Activated naive CD4-positive, alpha-beta T cell treated with anti-CD3 and anti-CD28 coated beads for 36 hours (primary cell): Measurements from ENCODE around the gene ACAA1. TPM values are rescaled to one million over a fixed set of nuclear protein-coding genes. Genes with fewer than 3 reads are reported as not detected.

Source experiments
- CTCF ChIA-PET: fragments of 350-600 bp; sonication (Branson Sonifier 250); formaldehyde crosslinking; loops from one replicate; lab custom pipeline; 2021; ENCODE audit warnings: antibody characterized with exemption; lab: Charles Lee
- DNase-seq: peaks from one replicate; pipeline ENCODE4 v3.0.0-alpha.2; 2020
- H3K27ac Mint-ChIP-seq: one replicate; pipeline ENCODE4 v1.8.0; 2021; ENCODE audit warnings: mild to moderate bottlenecking, mixed read lengths
- H3K27me3 Mint-ChIP-seq: one replicate; pipeline ENCODE4 v1.8.0; 2021; ENCODE audit warnings: low read depth, mixed read lengths
- H3K36me3 Mint-ChIP-seq: one replicate; pipeline ENCODE4 v1.8.0; 2021; ENCODE audit warnings: low read depth, mixed read lengths
- H3K4me1 Mint-ChIP-seq: one replicate; pipeline ENCODE4 v1.8.0; 2021; ENCODE audit warnings: low read depth, mixed read lengths
- H3K4me3 Mint-ChIP-seq: one replicate; pipeline ENCODE4 v1.8.0; 2021; ENCODE audit warnings: mild to moderate bottlenecking, moderate library complexity, mixed read lengths
- H3K9me3 Mint-ChIP-seq: one replicate; pipeline ENCODE4 v1.8.0; 2021; ENCODE audit warnings: mixed read lengths
- intact Hi-C: fragments of 100-400 bp; cut with micrococcal nuclease; formaldehyde crosslinking; loops from one replicate; pipeline ENCODE4 v1.15.1; 2023
- total RNA-seq, 2 experiments: library from RNA; stranded (reverse); gene quantifications; one replicate each; pipeline ENCODE4 v1.2.3, GENCODE V29; 2021

Gene ACAA1
- total RNA-seq, 2 experiments from 2014 or later: 57.5 to 58.7 TPM

GRCh38 chr3:38107911-38108648 lies 28.8 kb downstream of the ACAA1 start:
- Mint-ChIP-seq H3K27ac (no peak overlapping the region), H3K27me3 (no peaks in the 10 kb centered on the region), H3K36me3 (peaks cover 2% of the 10 kb centered on the region), H3K4me1 (no peaks in the 10 kb centered on the region), H3K4me3 (no peak overlapping the region), H3K9me3 (peaks cover 6% of the 10 kb centered on the region)
- intact Hi-C loops: no loop called here
- DNase-seq: no peak
- CTCF ChIA-PET: interaction anchor here (0.9 to 1.0 kb wide), 2 partner anchors 10 to 238 kb away, joined by 3 to 4 read pairs; partner anchors contain the start of gene XYLB

GRCh38 chr3:38105525-38105924 lies 31.4 kb downstream of the ACAA1 start:
- no peak overlapping the region for H3K27ac Mint-ChIP-seq
- peaks cover 2% of the 10 kb centered on the region for H3K36me3 Mint-ChIP-seq
- CTCF ChIA-PET: interaction anchor here (2.1 kb wide), 1 partner anchor 13 kb away, joined by 7 read pairs; no protein-coding TSS in a partner anchor
- peaks cover 6% of the 10 kb centered on the region for H3K9me3 Mint-ChIP-seq
- DNase-seq: no peak
- no peak overlapping the region for H3K4me3 Mint-ChIP-seq
- H3K4me1 Mint-ChIP-seq: no peaks in the 10 kb centered on the region
- intact Hi-C loops: no loop called here
- H3K27me3 Mint-ChIP-seq: no peaks in the 10 kb centered on the region

GRCh38 chr3:38102444-38102814 lies 34.5 kb downstream of the ACAA1 start:
- no peak for DNase-seq
- intact Hi-C loops: no loop called here
- no peaks in the 10 kb centered on the region for H3K27me3 Mint-ChIP-seq
- H3K9me3 Mint-ChIP-seq: peaks cover 6% of the 10 kb centered on the region
- H3K36me3 Mint-ChIP-seq: peaks cover 2% of the 10 kb centered on the region
- H3K4me3 Mint-ChIP-seq: no peak overlapping the region
- CTCF ChIA-PET: interaction anchor here (1.1 kb wide), 1 partner anchor 13 kb away, joined by 3 read pairs; no protein-coding TSS in a partner anchor
- no peaks in the 10 kb centered on the region for H3K4me1 Mint-ChIP-seq
- no peak overlapping the region for H3K27ac Mint-ChIP-seq

- H3K9me3 Mint-ChIP-seq: peaks cover 6% of the 10 kb centered on the region
- intact Hi-C loops: no loop called here
- H3K36me3 Mint-ChIP-seq: peaks cover 2% of the 10 kb centered on the region
- CTCF ChIA-PET: interaction anchor here (1.1 kb wide), 1 partner anchor 14 kb away, joined by 3 read pairs; no protein-coding TSS in a partner anchor
- H3K4me3 Mint-ChIP-seq: no peak overlapping the region
- no peaks in the 10 kb centered on the region for H3K4me1 Mint-ChIP-seq
- no peaks in the 10 kb centered on the region for H3K27me3 Mint-ChIP-seq
- H3K27ac Mint-ChIP-seq: no peak overlapping the region
- no peak for DNase-seq
Measured at GRCh38 chr3:38101811-38102443, 35.0 kb downstream of the ACAA1 start.

GRCh38 chr3:38100498-38100897 lies 36.4 kb downstream of the ACAA1 start:
- peaks cover 3% of the 10 kb centered on the region for H3K9me3 Mint-ChIP-seq
- no peak overlapping the region for H3K4me3 Mint-ChIP-seq
- no peaks in the 10 kb centered on the region for H3K4me1 Mint-ChIP-seq
- H3K27ac Mint-ChIP-seq: no peak overlapping the region
- CTCF ChIA-PET: no interaction called here
- H3K36me3 Mint-ChIP-seq: peaks cover 2% of the 10 kb centered on the region
- intact Hi-C loops: no loop called here
- no peaks in the 10 kb centered on the region for H3K27me3 Mint-ChIP-seq
- no peak for DNase-seq

GRCh38 chr3:38099518-38099917 lies 37.4 kb downstream of the ACAA1 start:
- DNase-seq: no peak
- no peaks in the 10 kb centered on the region for H3K9me3 Mint-ChIP-seq
- H3K36me3 Mint-ChIP-seq: no peaks in the 10 kb centered on the region
- intact Hi-C loops: no loop called here
- H3K4me3 Mint-ChIP-seq: no peak overlapping the region
- no peaks in the 10 kb centered on the region for H3K4me1 Mint-ChIP-seq
- no peak overlapping the region for H3K27ac Mint-ChIP-seq
- CTCF ChIA-PET: no interaction called here
- no peaks in the 10 kb centered on the region for H3K27me3 Mint-ChIP-seq

- no peak for DNase-seq
- CTCF ChIA-PET: no interaction called here
- Mint-ChIP-seq H3K4me1 (no peaks in the 10 kb centered on the region), H3K27ac (no peak overlapping the region), H3K4me3 (no peak overlapping the region), H3K9me3 (no peaks in the 10 kb centered on the region), H3K27me3 (no peaks in the 10 kb centered on the region), H3K36me3 (no peaks in the 10 kb centered on the region)
- intact Hi-C loops: no loop called here
Measured at GRCh38 chr3:38098376-38098723, 38.6 kb downstream of the ACAA1 start.

- no peaks in the 10 kb centered on the region for H3K36me3 Mint-ChIP-seq
- H3K27ac Mint-ChIP-seq: no peak overlapping the region
- CTCF ChIA-PET: no interaction called here
- H3K9me3 Mint-ChIP-seq: no peaks in the 10 kb centered on the region
- no peak for DNase-seq
- H3K27me3 Mint-ChIP-seq: no peaks in the 10 kb centered on the region
- no peaks in the 10 kb centered on the region for H3K4me1 Mint-ChIP-seq
- intact Hi-C loops: no loop called here
- H3K4me3 Mint-ChIP-seq: no peak overlapping the region
Measured at GRCh38 chr3:38097446-38098375, 39.2 kb downstream of the ACAA1 start.

GRCh38 chr3:38095669-38096483 lies 41.1 kb downstream of the ACAA1 start:
- no peak overlapping the region for H3K4me3 Mint-ChIP-seq
- no peaks in the 10 kb centered on the region for H3K36me3 Mint-ChIP-seq
- H3K9me3 Mint-ChIP-seq: no peaks in the 10 kb centered on the region
- no peak for DNase-seq
- H3K27ac Mint-ChIP-seq: no peak overlapping the region
- no peaks in the 10 kb centered on the region for H3K27me3 Mint-ChIP-seq
- H3K4me1 Mint-ChIP-seq: no peaks in the 10 kb centered on the region
- intact Hi-C loops: no loop called here
- CTCF ChIA-PET: no interaction called here

- no peaks in the 10 kb centered on the region for H3K4me1 Mint-ChIP-seq
- no peaks in the 10 kb centered on the region for H3K9me3 Mint-ChIP-seq
- DNase-seq: no peak
- no peak overlapping the region for H3K4me3 Mint-ChIP-seq
- H3K27me3 Mint-ChIP-seq: no peaks in the 10 kb centered on the region
- intact Hi-C loops: no loop called here
- H3K36me3 Mint-ChIP-seq: no peaks in the 10 kb centered on the region
- H3K27ac Mint-ChIP-seq: no peak overlapping the region
- CTCF ChIA-PET: interaction anchor here (1.7 kb wide), 1 partner anchor 23 kb away, joined by 6 read pairs; no protein-coding TSS in a partner anchor
Measured at GRCh38 chr3:38094999-38095398, 41.9 kb downstream of the ACAA1 start.

GRCh38 chr3:38090453-38090852 lies 46.5 kb downstream of the ACAA1 start:
- Mint-ChIP-seq H3K9me3 (no peaks in the 10 kb centered on the region), H3K36me3 (no peaks in the 10 kb centered on the region), H3K27ac (no peak overlapping the region), H3K4me1 (no peaks in the 10 kb centered on the region), H3K27me3 (no peaks in the 10 kb centered on the region), H3K4me3 (no peak overlapping the region)
- intact Hi-C loops: no loop called here
- no peak for DNase-seq
- CTCF ChIA-PET: no interaction called here

- no peak overlapping the region for H3K27ac Mint-ChIP-seq
- CTCF ChIA-PET: no interaction called here
- intact Hi-C loops: no loop called here
- no peaks in the 10 kb centered on the region for H3K4me1 Mint-ChIP-seq
- H3K9me3 Mint-ChIP-seq: peaks cover 2% of the 10 kb centered on the region
- H3K36me3 Mint-ChIP-seq: peaks cover 2% of the 10 kb centered on the region
- H3K27me3 Mint-ChIP-seq: no peaks in the 10 kb centered on the region
- no peak overlapping the region for H3K4me3 Mint-ChIP-seq
- DNase-seq: no peak
Measured at GRCh38 chr3:38089163-38089562, 47.8 kb downstream of the ACAA1 start.
